GM19463 (cell line): Measurements from ENCODE around the gene RNFT2.
"Not testable (repeated sequence)": the region's sequence is repeated elsewhere in the genome, so short reads cannot be mapped to it uniquely, and the experiment has no call there.

Experiments
- ATAC-seq: cut with Tn5 transposase; IDR thresholded peaks from one replicate; pipeline ENCODE4 v1.9.1; 2021; ENCODE audit warnings: mild to moderate bottlenecking, moderate library complexity; ENCODE audit not compliant: unreplicated experiment

The RNFT2 gene

GRCh38 chr12:116790066-116790465 is 52.0 kb downstream of the RNFT2 start:
- ATAC-seq = no peak

GRCh38 chr12:116792403-116792802 is 54.3 kb downstream of the RNFT2 start:
- ATAC-seq = no peak

DNA sequence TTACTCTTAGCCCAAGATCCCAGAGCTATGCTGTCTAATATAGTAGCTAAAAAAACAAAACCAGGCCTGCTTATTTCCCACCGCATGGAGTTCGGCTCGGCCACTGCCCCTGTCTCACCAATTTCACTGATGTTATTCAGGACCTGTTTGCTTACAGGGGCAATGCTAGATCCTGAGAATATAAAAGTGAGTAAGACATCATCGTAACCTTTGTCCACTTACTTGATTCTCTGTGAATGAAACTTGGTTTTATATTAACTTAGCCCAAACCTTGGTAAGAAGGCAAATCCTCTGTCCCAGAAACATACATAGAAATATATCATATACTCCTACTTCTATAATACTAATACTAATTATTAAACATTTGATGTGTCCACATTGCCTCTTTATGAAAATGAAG is 56.6 kb downstream of the RNFT2 start:
- ATAC-seq = no peak

- no peak for ATAC-seq
Observed at GRCh38 chr12:116797885-116798284, 59.8 kb downstream of the RNFT2 start.

- no peak for ATAC-seq
Observed at GRCh38 chr12:116798719-116799118, 60.6 kb downstream of the RNFT2 start.

- no peak for ATAC-seq
Observed at GRCh38 chr12:116799955-116800354, 61.8 kb downstream of the RNFT2 start.

DNA sequence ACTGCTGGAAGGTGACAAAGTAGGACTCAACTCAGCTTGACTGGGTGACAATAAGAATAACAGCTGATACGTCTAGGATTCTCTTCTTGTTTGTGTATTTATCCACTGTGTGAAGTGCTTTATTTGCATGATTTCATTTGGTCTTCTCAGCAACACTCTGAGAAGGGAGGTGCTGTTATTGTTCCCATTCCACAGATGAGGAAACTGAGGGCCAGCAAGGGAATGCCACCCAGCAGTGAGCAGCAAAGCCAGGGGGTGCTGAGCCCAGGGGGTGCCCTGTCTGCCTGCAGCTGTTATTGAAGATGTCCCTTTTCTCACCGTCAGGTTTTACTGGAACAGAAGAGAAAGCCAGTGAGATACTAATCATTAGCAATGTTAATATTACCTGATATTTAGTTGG is 62.8 kb downstream of the RNFT2 start:
- no peak for ATAC-seq

- no peak for ATAC-seq
Observed at GRCh38 chr12:116802018-116802417, 63.9 kb downstream of the RNFT2 start.

GRCh38 chr12:116803013-116803736 is 65.1 kb downstream of the RNFT2 start:
- ATAC-seq = no peak

DNA sequence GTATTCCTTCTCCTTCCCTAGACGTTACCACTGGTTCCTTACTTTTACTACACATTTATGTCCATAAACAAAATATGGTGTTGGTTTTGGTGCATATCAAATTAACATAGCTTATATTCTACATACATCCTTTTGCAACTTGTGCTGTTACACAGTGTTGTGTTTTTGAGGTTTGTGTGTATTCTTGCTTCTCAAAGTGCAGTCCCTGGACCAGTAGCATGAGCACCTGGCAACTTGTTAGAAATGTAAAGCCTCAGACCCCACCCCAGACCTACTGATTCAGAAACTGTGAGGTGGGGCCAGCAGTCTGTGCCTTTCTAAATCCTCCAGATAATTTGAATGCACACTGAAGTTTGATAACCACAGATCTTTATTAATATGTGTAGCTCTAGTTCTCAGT is 65.9 kb downstream of the RNFT2 start:
- ATAC-seq = no peak

DNA sequence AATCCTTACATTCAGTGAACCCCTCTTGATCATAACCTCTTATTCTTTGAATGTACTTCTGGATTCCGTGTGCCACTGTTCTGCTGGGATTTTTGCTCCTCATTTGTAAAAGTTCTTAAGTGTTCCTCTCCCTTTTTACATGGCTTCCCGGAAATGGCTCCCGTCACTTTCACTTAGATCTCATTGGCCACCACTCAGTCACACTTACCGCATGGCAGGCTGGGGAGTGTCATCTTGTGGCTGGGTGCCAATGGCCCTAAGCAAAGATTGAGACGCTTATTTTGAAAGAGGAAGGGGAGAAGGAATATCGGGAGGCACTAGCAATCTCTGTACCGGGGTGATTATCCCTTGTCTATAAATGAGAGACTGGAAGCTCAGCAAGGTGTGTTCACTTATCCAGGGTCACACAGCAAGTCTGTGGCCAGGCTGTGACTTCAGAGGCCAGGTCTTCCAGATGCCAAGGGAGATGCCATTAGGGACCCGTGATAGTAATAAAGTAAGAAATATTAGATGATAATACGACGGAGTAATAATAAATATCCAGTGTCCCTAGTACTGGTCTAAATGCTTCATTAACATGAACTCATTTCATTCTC is 68.8 kb downstream of the RNFT2 start:
- no peak for ATAC-seq

DNA sequence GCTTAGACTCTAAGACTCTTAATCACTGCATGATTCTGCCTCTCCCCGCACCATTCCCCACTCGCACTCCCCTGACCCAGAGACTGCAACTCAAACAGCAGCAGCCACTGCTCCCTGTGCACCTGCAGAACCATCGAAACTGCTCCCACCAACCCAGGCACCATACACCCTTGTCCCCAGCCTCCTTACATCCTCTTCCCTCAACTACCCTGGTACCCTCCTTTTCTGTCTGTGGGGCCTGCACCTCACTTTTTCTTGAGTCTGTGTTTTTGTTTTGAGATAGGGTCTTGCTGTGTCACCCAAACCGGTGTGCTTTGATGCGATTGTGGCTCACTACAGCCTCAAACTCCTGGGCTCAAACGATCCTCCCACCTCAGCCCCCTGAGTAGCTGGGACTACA is 69.4 kb downstream of the RNFT2 start:
- no peak for ATAC-seq

DNA sequence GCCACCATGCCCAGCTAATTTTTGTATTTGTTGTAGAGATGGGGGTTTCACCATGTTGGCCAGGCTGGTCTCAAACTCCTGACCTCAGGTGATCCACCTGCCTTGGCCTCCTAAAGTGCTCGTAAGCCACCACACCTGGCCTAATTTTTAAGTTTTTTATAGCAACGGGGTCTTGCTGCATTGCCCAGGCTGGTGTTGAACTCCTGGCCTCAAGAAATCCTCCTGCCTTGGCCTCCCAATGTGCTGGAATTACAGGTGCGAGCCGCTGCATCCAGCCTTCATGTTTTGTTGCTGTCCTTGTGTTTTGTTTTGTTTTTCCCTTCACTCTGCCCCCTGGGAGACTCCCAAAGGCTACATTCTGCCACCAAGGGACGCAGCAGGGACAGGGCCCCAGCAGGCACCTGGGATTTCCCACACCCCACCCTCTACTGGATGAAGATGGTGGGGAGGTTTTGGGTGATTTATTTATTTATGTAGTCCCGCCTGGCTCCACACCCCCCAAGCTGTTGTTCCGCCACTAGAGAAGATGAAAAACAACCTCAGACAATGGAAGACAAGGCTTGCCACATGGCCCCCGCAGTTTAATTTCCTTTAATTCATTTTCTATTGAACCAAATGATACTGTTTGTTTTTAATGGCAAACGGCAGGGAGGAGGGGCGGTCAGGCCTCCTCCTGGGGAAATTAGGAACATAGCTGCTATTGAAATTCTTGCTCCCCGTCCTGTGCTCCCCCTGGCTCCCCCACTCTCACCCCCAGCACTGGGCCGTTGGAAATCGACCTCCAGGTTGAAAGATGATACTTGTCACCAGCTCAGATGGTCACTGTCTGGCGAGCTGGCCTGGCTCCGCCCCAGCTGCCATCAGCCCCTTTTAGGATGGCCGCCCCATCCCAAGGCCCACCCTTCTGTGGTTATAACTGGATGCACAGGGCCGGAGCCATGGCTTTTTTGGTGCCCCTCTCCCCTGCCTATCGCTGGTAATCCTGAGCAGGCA is 70.3 kb downstream of the RNFT2 start:
- no peak for ATAC-seq

DNA sequence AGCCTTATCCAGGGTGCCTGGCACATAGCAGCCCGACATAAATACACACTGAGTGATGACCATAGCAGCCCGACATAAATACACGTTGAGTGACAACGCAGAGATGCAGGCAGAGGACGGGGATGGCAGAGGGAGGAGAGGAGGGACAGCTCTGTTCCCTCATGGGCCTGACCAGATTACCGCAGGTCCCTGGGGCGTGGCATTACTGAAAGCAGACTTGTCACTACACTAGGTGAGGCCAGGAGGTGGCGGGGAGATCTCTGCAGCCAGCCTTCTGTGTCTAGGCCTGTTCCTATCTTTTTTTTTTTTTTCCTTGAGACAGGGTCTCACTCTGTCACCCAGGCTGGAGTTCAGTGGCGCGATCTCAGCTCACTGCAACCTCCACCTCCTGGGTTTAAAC is 74.1 kb downstream of the RNFT2 start:
- no peak for ATAC-seq

DNA sequence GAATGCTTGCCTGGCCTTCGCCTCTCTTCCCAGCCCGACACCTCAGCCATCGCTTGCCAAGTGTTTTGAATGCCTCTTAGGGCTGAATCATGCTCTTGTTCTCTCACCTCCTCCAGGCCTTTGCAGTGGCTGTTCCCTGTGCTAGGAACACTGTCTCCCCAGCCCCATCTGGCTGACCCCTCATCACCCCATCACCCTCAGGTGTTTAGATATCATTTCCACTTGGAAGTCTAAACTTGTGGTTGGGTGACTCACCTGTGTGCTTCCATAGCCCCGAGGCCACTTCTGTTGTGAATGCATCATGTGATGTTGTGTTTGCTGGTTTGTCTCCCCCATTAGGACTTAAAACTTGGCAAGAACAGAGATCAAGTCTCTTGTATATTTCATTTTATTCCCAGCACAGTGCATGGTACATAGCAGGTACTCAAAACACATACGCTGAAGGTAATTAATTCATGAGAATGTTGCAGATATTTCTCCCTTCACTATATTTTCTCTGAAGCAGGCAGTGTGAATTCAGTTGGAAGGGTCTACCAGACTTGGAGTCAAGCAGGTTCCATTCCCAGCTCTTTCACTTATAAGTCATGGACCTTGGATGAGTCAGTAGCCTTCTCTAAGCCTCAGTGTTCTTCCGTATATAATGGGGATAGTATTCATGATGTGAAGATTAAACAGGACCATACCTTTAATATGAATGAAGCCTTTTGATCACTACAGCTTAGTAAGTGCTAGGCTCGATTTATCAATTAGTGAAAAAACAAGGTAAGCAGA is 75.3 kb downstream of the RNFT2 start:
- no peak for ATAC-seq

- ATAC-seq = not testable (repeated sequence)
Observed at GRCh38 chr12:116814766-116815165, 76.7 kb downstream of the RNFT2 start.

GRCh38 chr12:116818341-116818856 is 80.3 kb downstream of the RNFT2 start:
- ATAC-seq = peak; percentile 3

DNA sequence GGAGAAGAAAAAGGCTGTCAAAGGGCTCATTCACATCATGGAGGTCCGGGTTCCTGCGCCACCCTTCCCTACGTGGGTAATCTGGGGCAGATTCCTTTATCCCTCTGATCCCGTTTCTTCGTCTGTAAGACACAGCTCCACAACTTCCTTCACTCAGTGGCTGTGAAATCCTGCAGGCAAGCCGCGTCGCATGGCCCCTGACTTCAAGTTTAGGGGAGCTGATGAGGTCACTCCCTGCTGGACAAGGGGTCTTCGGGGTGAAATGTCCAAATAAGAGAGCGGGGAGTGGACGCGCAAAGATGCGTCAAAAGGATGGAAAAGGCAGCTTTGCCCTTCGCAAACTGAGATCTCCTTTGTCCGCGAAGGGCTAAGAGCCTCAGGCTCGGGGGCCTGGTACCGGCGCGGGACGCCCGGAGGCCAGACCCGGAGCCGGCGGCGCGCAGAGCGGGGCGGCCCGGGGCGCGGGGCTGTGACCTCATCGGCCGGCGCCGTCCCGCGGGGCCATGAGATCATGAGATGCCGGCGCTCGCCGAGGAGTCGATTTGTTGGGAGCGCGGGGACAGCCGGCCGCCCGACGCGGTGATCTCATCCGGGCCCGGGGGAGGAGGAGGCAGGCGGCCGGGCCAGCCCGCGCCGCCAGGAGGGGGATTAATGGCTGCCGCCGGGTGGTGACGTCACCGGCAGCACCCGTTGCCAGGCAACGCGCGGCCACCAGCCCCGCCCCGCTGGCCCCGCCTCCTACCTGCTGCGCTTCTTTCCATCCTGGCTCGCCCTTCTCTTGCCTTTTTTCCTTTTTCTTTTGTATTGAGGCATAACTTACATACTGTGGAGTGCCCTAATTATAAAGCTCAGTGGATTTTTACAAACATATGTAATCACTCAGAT is 81.1 kb downstream of the RNFT2 start:
- peak; percentile 91 for ATAC-seq

GRCh38 chr12:116820064-116820656 is 82.0 kb downstream of the RNFT2 start:
- no peak for ATAC-seq
